PFSK-1 (cell line): ENCODE results near the gene MPO.

ENCODE experiments used
- POLR2AphosphoS5 ChIP-seq: IDR thresholded peaks from 2 replicates; pipeline ENCODE4 v1.6.1; 2012; ENCODE audit warnings: low read depth, mild to moderate bottlenecking, control low read depth, low read length, moderate library complexity
- SIN3A ChIP-seq: IDR thresholded peaks from 2 replicates; pipeline ENCODE4 v1.6.1; 2012; ENCODE audit warnings: mild to moderate bottlenecking, low read length, moderate library complexity, borderline replicate concordance; ENCODE audit not compliant: insufficient read depth
- TAF1 ChIP-seq: IDR thresholded peaks from 2 replicates; pipeline ENCODE4 v1.6.1; 2012; ENCODE audit warnings: low read length, control low read depth, borderline replicate concordance; ENCODE audit not compliant: insufficient read depth

- TF ChIP-seq TAF1 (no peak), POLR2AphosphoS5 (no peak), SIN3A (no peak)
Observed at GRCh38 chr17:58309918-58310259, 29.2 kb upstream of the MPO start.
